Neural crest cell (in vitro differentiated cells): ENCODE results near the gene EMC6. TPM values are rescaled to one million over a fixed set of nuclear protein-coding genes. Genes with fewer than 3 reads are reported as not detected.

Experiments used
- DNase-seq: peaks from one replicate; pipeline ENCODE4 v3.0.0; 2021; ENCODE audit warnings: low read depth, mixed read lengths, low spot score
- H3K27ac Mint-ChIP-seq: one replicate; pipeline ENCODE4 v1.8.0; 2021; ENCODE audit warnings: mild to moderate bottlenecking, mixed read lengths; ENCODE audit not compliant: unreplicated experiment
- H3K27me3 Mint-ChIP-seq: 2 replicates; pipeline ENCODE4 v1.8.0; 2021; ENCODE audit warnings: low read depth, mild to moderate bottlenecking, mixed read lengths
- H3K36me3 Mint-ChIP-seq: 2 replicates; pipeline ENCODE4 v1.8.0; 2021; ENCODE audit warnings: low read depth, mild to moderate bottlenecking, mixed read lengths
- H3K4me1 Mint-ChIP-seq: 2 replicates; pipeline ENCODE4 v1.8.0; 2021; ENCODE audit warnings: mixed read lengths
- H3K4me3 Mint-ChIP-seq: one replicate; pipeline ENCODE4 v1.8.0; 2021; ENCODE audit warnings: mild to moderate bottlenecking, mixed read lengths
- H3K9me3 Mint-ChIP-seq: 2 replicates; pipeline ENCODE4 v1.8.0; 2021; ENCODE audit warnings: mixed read lengths
- CTCF ChIP-seq: fragments of 200-600 bp; sonication (generic); conservative IDR thresholded peaks from 2 replicates; pipeline ENCODE4 v1.5.0; 2021; ENCODE audit warnings: antibody characterized with exemption, mild to moderate bottlenecking
- total RNA-seq: library from RNA; stranded (reverse); gene quantifications from 2 replicates; pipeline ENCODE4 v1.2.1, GENCODE V29; 2021

The EMC6 gene
- total RNA-seq, 1 donor from 2014 or later = 53.4 TPM

DNA sequence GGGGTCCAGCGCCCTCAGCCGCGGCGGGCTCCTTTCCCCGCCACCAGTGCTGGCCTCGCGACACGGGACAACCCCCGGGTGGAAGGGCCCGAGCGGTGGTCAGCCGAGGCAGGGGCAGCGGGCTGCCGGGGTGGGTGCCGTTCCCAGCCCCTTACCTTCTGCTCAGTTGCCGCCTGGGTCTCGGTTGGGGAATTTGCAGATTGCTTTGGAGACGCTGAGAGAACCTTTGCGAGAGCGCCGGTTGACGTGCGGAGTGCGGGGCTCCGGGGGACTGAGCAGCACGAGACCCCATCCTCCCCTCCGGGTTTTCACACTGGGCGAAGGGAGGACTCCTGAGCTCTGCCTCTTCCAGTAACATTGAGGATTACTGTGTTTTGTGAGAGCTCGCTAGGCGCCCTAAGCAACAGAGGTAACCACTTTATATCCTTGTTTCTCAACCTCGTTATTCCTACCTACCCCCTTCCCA is 31.7 kb upstream of the EMC6 start:
- Mint-ChIP-seq H3K27me3 (no peaks in the 10 kb centered on the region), H3K36me3 (peaks cover 2% of the 10 kb centered on the region), H3K4me3 (peak overlapping the region; percentile 89), H3K9me3 (no peaks in the 10 kb centered on the region), H3K27ac (no peak overlapping the region), H3K4me1 (peaks cover 33% of the 10 kb centered on the region)
- DNase-seq = no peak
- TF ChIP-seq CTCF = no peak

GRCh38 chr17:3639981-3640596 is 28.5 kb upstream of the EMC6 start:
- DNase-seq = no peak
- no peaks in the 10 kb centered on the region for H3K36me3 Mint-ChIP-seq
- TF ChIP-seq CTCF = no peak
- peak overlapping the region; percentile 79 for H3K4me3 Mint-ChIP-seq
- H3K27ac Mint-ChIP-seq = no peak overlapping the region
- H3K9me3 Mint-ChIP-seq = no peaks in the 10 kb centered on the region
- peaks cover 18% of the 10 kb centered on the region for H3K4me1 Mint-ChIP-seq
- no peaks in the 10 kb centered on the region for H3K27me3 Mint-ChIP-seq

DNA sequence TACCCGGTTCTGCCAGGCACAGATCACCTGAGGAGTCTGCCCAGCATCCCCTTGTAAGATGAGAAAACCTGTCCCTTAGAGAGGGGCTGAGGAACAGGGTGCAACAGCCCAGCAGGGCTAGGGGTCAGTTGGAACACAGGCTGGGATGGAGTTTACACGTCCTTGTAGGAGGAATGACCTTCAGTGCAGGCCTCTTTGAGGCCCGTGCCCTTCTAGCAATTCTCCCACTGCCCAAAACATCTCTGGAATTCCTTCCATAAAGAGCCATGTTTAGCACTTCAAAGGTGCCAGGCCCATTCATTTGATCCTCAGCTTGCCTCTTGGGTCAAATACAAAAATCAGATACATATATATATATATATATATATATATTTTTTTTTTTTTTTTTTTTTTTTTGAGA is 27.6 kb upstream of the EMC6 start:
- Mint-ChIP-seq H3K27me3 (no peaks in the 10 kb centered on the region), H3K36me3 (no peaks in the 10 kb centered on the region), H3K9me3 (no peaks in the 10 kb centered on the region), H3K27ac (no peak overlapping the region), H3K4me3 (no peak overlapping the region), H3K4me1 (peaks cover 18% of the 10 kb centered on the region)
- no peak for DNase-seq
- TF ChIP-seq CTCF = no peak

DNA sequence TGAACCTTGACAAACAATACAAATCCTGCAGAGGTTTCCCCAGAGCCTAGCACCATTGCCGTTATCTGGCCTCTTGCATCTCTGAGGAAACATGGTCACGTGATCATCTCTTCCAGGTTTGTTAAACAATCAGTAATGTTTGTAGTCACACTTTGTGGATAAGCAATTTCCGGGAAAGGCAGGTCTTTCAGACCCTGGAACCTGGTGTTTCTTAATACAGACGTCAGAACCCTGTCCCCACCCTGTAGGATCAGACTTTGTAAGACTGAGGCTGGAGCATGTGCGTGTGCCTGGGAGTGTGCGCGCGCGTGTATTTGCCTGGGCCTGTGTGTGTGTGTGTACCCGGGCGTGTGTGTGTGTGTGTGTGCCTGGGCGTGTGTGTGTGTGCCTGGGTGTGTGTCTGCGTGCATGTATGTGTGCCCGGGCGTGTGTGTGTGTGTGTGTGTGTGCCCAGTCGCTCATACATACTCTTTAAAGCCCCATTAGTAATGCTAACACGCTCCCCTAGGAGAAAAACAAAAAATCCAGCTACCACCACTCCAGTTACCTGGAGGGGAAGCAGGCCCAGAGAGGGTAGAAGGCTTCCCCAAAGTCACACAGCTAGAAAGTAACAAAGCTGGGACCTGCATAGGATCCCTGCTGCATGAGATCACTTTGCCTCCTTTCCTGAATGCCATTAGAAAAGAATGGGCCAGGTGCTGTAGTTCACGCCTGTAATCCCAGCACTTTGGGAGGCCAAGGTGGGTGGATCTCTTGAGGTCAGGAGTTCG is 26.7 kb upstream of the EMC6 start:
- TF ChIP-seq CTCF = no peak
- Mint-ChIP-seq H3K27me3 (no peaks in the 10 kb centered on the region), H3K27ac (no peak overlapping the region), H3K4me3 (no peak overlapping the region), H3K4me1 (peaks cover 18% of the 10 kb centered on the region), H3K9me3 (no peaks in the 10 kb centered on the region), H3K36me3 (no peaks in the 10 kb centered on the region)
- no peak for DNase-seq

GRCh38 chr17:3643889-3644349 is 24.7 kb upstream of the EMC6 start:
- Mint-ChIP-seq H3K9me3 (no peaks in the 10 kb centered on the region), H3K27me3 (no peaks in the 10 kb centered on the region), H3K4me3 (no peak overlapping the region), H3K27ac (no peak overlapping the region), H3K4me1 (peaks cover 17% of the 10 kb centered on the region), H3K36me3 (no peaks in the 10 kb centered on the region)
- DNase-seq = no peak
- no peak for TF ChIP-seq CTCF
